Mesangial cell (primary cell): ENCODE data around the gene IGSF9B. TPM values are rescaled to one million over a fixed set of nuclear protein-coding genes. Genes with fewer than 3 reads are reported as not detected.

Experiments used
- total RNA-seq: library from RNA; depleted of rRNA; stranded (reverse); fragments of >200 nt; gene quantifications from 2 replicates; pipeline ENCODE4 v1.2.3, GENCODE V29; 2015

The IGSF9B gene
- 1.1 and 2.9 TPM in 2 replicates for total RNA-seq

GRCh38 chr11:133956650-133957633 lies at the start of gene IGSF9B:
Gene IGSF9B, minus strand, starts transcription at chr11:133956968. Its CDS starts 214 bp downstream, at chr11:133956754.

Other genes starting within 250 kb of the IGSF9B start
- gene SPATA19, start 111.5 kb downstream of the IGSF9B start, total RNA-seq, result not detected in 2 replicates
- 23.5 and 31.1 TPM in 2 replicates for gene JAM3, start 112.1 kb upstream of the IGSF9B start, total RNA-seq